Central memory CD8-positive, alpha-beta T cell (primary cell): ENCODE data around the gene SCP2.

Experiments
- ATAC-seq: fragments of 150-1000 bp; cut with Tn5 transposase; replicated peaks from 2 replicates; pipeline ENCODE4 v1.10.0; 2022; ENCODE audit warnings: mild to moderate bottlenecking, moderate FRiP score, moderate number of reproducible peaks; ENCODE audit not compliant: poor library complexity, severe bottlenecking; ENCODE audit errors: extremely low read depth
- DNase-seq, 2 donors: peaks; one replicate each; pipeline ENCODE4 v3.0.0; 2021; ENCODE audit warnings: low spot score in 2 of 2
- H3K27ac Mint-ChIP-seq: one replicate; pipeline ENCODE4 v1.8.0; 2022; ENCODE audit warnings: low read depth, mild to moderate bottlenecking, moderate library complexity, mixed read lengths
- H3K27me3 Mint-ChIP-seq: one replicate; pipeline ENCODE4 v1.8.0; 2022; ENCODE audit warnings: mixed read lengths
- H3K36me3 Mint-ChIP-seq: one replicate; pipeline ENCODE4 v1.8.0; 2022; ENCODE audit warnings: mild to moderate bottlenecking, moderate library complexity, mixed read lengths; ENCODE audit not compliant: insufficient read depth
- H3K4me1 Mint-ChIP-seq: one replicate; pipeline ENCODE4 v1.8.0; 2022; ENCODE audit warnings: mixed read lengths
- H3K4me3 Mint-ChIP-seq: one replicate; pipeline ENCODE4 v1.8.0; 2022; ENCODE audit warnings: mild to moderate bottlenecking, moderate library complexity, mixed read lengths
- H3K9me3 Mint-ChIP-seq: one replicate; pipeline ENCODE4 v1.8.0; 2022; ENCODE audit warnings: mixed read lengths

SCP2 gene

GRCh38 chr1:53069663-53070327 is 142.7 kb downstream of the SCP2 start:
- Mint-ChIP-seq H3K9me3 (no peaks in the 10 kb centered on the region), H3K27me3 (peaks cover 11% of the 10 kb centered on the region), H3K4me3 (no peak overlapping the region), H3K4me1 (no peaks in the 10 kb centered on the region), H3K27ac (no peak overlapping the region), H3K36me3 (no peaks in the 10 kb centered on the region)
- ATAC-seq (no peak), DNase-seq (peak; percentile 7 to 10)

- Mint-ChIP-seq H3K9me3 (no peaks in the 10 kb centered on the region), H3K4me1 (peaks cover 7% of the 10 kb centered on the region), H3K36me3 (no peaks in the 10 kb centered on the region), H3K27ac (no peak overlapping the region), H3K4me3 (no peak overlapping the region), H3K27me3 (peaks cover 4% of the 10 kb centered on the region)
- ATAC-seq (no peak), DNase-seq (no peak)
These were observed 143.5 kb downstream of the SCP2 start for GRCh38 chr1:53070621-53071020.

- H3K27ac Mint-ChIP-seq = peak overlapping the region; percentile 44
- no peak overlapping the region for H3K4me3 Mint-ChIP-seq
- no peaks in the 10 kb centered on the region for H3K36me3 Mint-ChIP-seq
- peaks cover 8% of the 10 kb centered on the region for H3K4me1 Mint-ChIP-seq
- H3K27me3 Mint-ChIP-seq = no peaks in the 10 kb centered on the region
- H3K9me3 Mint-ChIP-seq = no peaks in the 10 kb centered on the region
- DNase-seq (peak in 1 of 2 donors; percentile 11), ATAC-seq (no peak)
These were observed 144.2 kb downstream of the SCP2 start for GRCh38 chr1:53071167-53071865.

GRCh38 chr1:53071915-53072314 is 144.8 kb downstream of the SCP2 start:
- ATAC-seq = no peak
- no peak overlapping the region for H3K4me3 Mint-ChIP-seq
- H3K9me3 Mint-ChIP-seq = no peaks in the 10 kb centered on the region
- peak overlapping the region; percentile 44 for H3K27ac Mint-ChIP-seq
- DNase-seq = no peak
- H3K36me3 Mint-ChIP-seq = no peaks in the 10 kb centered on the region
- no peaks in the 10 kb centered on the region for H3K27me3 Mint-ChIP-seq
- H3K4me1 Mint-ChIP-seq = peaks cover 8% of the 10 kb centered on the region

- DNase-seq (no peak), ATAC-seq (no peak)
- Mint-ChIP-seq H3K27ac (no peak overlapping the region), H3K4me3 (no peak overlapping the region), H3K9me3 (no peaks in the 10 kb centered on the region), H3K27me3 (no peaks in the 10 kb centered on the region), H3K4me1 (peaks cover 8% of the 10 kb centered on the region), H3K36me3 (no peaks in the 10 kb centered on the region)
These were observed 146.2 kb downstream of the SCP2 start for GRCh38 chr1:53073287-53073686.

- H3K4me1 Mint-ChIP-seq = peaks cover 8% of the 10 kb centered on the region
- no peak for DNase-seq
- ATAC-seq = no peak
These were observed 146.8 kb downstream of the SCP2 start for GRCh38 chr1:53073868-53074311.

GRCh38 chr1:53074313-53075154 is 147.5 kb downstream of the SCP2 start:
- Mint-ChIP-seq H3K4me1 (peaks cover 8% of the 10 kb centered on the region), H3K9me3 (no peaks in the 10 kb centered on the region), H3K4me3 (no peak overlapping the region), H3K36me3 (peaks cover 2% of the 10 kb centered on the region), H3K27me3 (no peaks in the 10 kb centered on the region), H3K27ac (no peak overlapping the region)
- ATAC-seq = no peak
- DNase-seq = no peak

More at GRCh38 chr1:53073868-53074311, 146.8 kb downstream of the SCP2 start:
- H3K9me3 Mint-ChIP-seq = no peaks in the 10 kb centered on the region
- H3K27me3 Mint-ChIP-seq = no peaks in the 10 kb centered on the region
- no peak overlapping the region for H3K27ac Mint-ChIP-seq
- H3K36me3 Mint-ChIP-seq = peaks cover 2% of the 10 kb centered on the region
- no peak overlapping the region for H3K4me3 Mint-ChIP-seq

- Mint-ChIP-seq H3K9me3 (no peaks in the 10 kb centered on the region), H3K27me3 (no peaks in the 10 kb centered on the region), H3K27ac (no peak overlapping the region), H3K4me1 (peaks cover 8% of the 10 kb centered on the region), H3K36me3 (peaks cover 2% of the 10 kb centered on the region), H3K4me3 (no peak overlapping the region)
- ATAC-seq (no peak), DNase-seq (no peak)
These were observed 148.1 kb downstream of the SCP2 start for GRCh38 chr1:53075206-53075605.

- no peaks in the 10 kb centered on the region for H3K27me3 Mint-ChIP-seq
- ATAC-seq (no peak), DNase-seq (no peak)
- no peaks in the 10 kb centered on the region for H3K9me3 Mint-ChIP-seq
- peaks cover 8% of the 10 kb centered on the region for H3K4me1 Mint-ChIP-seq
- no peak overlapping the region for H3K4me3 Mint-ChIP-seq
- no peak overlapping the region for H3K27ac Mint-ChIP-seq
- H3K36me3 Mint-ChIP-seq = peaks cover 2% of the 10 kb centered on the region
These were observed 148.7 kb downstream of the SCP2 start for GRCh38 chr1:53075761-53076163.

GRCh38 chr1:53076165-53076564 is 149.1 kb downstream of the SCP2 start:
- H3K4me1 Mint-ChIP-seq = peaks cover 8% of the 10 kb centered on the region
- ATAC-seq (no peak), DNase-seq (no peak)
- no peaks in the 10 kb centered on the region for H3K27me3 Mint-ChIP-seq
- no peaks in the 10 kb centered on the region for H3K9me3 Mint-ChIP-seq
- H3K4me3 Mint-ChIP-seq = no peak overlapping the region
- H3K36me3 Mint-ChIP-seq = peaks cover 2% of the 10 kb centered on the region
- H3K27ac Mint-ChIP-seq = no peak overlapping the region

GRCh38 chr1:53076721-53077598 is 149.9 kb downstream of the SCP2 start:
- H3K4me1 Mint-ChIP-seq = peaks cover 8% of the 10 kb centered on the region
- H3K27me3 Mint-ChIP-seq = no peaks in the 10 kb centered on the region
- DNase-seq (no peak), ATAC-seq (no peak)
- no peaks in the 10 kb centered on the region for H3K9me3 Mint-ChIP-seq
- peaks cover 2% of the 10 kb centered on the region for H3K36me3 Mint-ChIP-seq
- H3K27ac Mint-ChIP-seq = no peak overlapping the region
- no peak overlapping the region for H3K4me3 Mint-ChIP-seq

GRCh38 chr1:53077599-53077965 is 150.5 kb downstream of the SCP2 start:
- Mint-ChIP-seq H3K4me1 (peaks cover 10% of the 10 kb centered on the region), H3K4me3 (no peak overlapping the region), H3K9me3 (no peaks in the 10 kb centered on the region), H3K36me3 (peaks cover 2% of the 10 kb centered on the region), H3K27me3 (no peaks in the 10 kb centered on the region), H3K27ac (no peak overlapping the region)
- no peak for ATAC-seq
- DNase-seq = no peak
